Measurements from ENCODE around the gene LINGO3. TPM values are rescaled to one million over a fixed set of nuclear protein-coding genes. Genes with fewer than 3 reads are reported as not detected.

Gene LINGO3
- total and polyA plus RNA-seq, 2 donors (not counting 1 experiment from before 2014, with no cell fraction given): 1.1 to 3.9 TPM

DNA sequence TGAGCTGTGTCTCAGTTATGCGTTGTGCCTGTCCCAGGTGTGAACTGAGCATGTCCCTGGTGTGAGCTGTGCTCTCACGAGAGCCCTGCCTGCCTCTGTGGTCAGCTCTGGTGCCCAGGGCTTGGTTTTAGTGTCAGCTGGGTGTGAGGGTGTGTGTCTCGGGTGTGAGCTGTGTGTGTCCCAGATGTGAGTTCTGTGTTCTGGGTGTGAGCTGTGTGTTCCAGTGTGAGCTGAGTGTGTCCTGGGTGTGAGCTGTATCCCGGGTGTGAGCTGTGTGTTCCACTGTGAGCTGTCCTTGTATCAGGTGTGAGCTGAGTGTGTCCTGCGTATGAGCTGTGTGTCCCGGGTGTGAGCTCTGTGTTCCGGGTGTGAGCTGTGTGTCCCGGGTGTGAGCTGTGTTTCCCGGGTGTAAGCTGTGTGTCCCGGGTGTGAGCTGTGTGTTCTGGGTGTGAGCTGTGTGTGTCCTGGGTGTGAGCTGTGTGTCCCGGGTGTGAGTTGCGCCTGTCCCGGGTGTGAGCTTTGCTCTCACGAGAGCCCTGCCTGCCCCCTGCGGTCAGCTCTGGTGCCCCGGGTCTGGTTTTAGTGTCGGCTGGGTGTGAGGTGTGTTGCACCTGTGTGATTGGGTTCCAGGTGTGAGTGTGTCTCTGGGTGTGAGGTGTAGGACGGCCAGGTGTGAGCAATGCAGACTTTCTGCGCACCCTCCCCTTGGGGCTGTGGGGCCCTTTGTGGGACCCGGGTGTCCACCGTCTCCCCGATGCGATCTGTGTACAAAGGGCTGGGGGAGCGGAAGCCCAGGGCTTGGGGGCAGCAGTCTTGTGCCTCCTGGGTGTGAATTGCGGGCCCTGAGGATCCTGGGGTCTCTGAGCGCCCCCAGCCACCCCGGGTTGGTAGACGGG, 18.9 kb downstream of the LINGO3 start:
- H3K27ac ChIP-seq (ENCODE audit: low read length in 2 of 2): peak overlapping the region; percentile 75 to 81
- no peaks in the 10 kb centered on the region for H3K27me3 Mint-ChIP-seq
- WGBS (ENCODE audit: insufficient coverage): 23% methylated on average over 28 of the region's 28 CpGs
- ChIA-PET POLR2A (interaction anchor here (0.5 to 3.4 kb wide), 20 partner anchors 9 to 439 kb away, joined by 3 to 65 read pairs (median 5); partner anchors contain the start of genes LSM7 and SPPL2B), CTCF (interaction anchor here (0.6 to 3.2 kb wide), 22 partner anchors 10 to 329 kb away, joined by 3 to 30 read pairs (median 4); partner anchors contain the start of gene PLEKHJ1)
- peak overlapping the region; percentile 82 for H3K4me2 ChIP-seq (replicated peaks; ENCODE audit: low read depth, low read length, poor library complexity, severe bottlenecking)
- peak overlapping the region; percentile 69 for H3K9ac ChIP-seq (ENCODE audit: low read length)
- no peaks in the 10 kb centered on the region for H3K9me3 Mint-ChIP-seq (ENCODE audit: insufficient read depth)
- peaks cover 38 to 54% of the 10 kb centered on the region in 2 donors for H3K4me1 ChIP-seq (ENCODE audit: control insufficient read depth in 2 of 2, insufficient read depth in 2 of 2, low read length in 2 of 2)
- H3K4me3 Mint-ChIP-seq: peak overlapping the region; percentile 97
- H2AFZ ChIP-seq (ENCODE audit: insufficient read depth, low read depth, low read length, poor library complexity, severe bottlenecking): peak overlapping the region; percentile 21
- peak overlapping the region; percentile 87 for H3K27ac Mint-ChIP-seq
- DNase-seq (peak; percentile 71), ATAC-seq (ENCODE audit: low read depth) (peak; percentile 31)
- TF ChIP-seq CTCF (IDR thresholded peaks at IDR 0.05) (no peak), EZH2 (IDR thresholded peaks at IDR 0.05; ENCODE audit: borderline replicate concordance, insufficient read depth, low read depth, low read length, poor library complexity, severe bottlenecking) (no peak)
- H3K9me3 ChIP-seq (ENCODE audit: control extremely low read depth in 1 of 3, control insufficient read depth in 2 of 3, insufficient read depth in 1 of 3, low read length in 2 of 3): no peaks in the 10 kb centered on the region
- peaks cover 44% of the 10 kb centered on the region for H3K4me1 Mint-ChIP-seq
- peaks cover 0 to 13% of the 10 kb centered on the region in 2 experiments for H3K36me3 ChIP-seq (replicated peaks in 1 of 2; ENCODE audit: control extremely low read depth in 1 of 2, control insufficient read depth in 1 of 2, extremely low read depth in 1 of 2, insufficient read depth in 2 of 2, low read length in 1 of 2)
- peaks cover 52% of the 10 kb centered on the region for H3K79me2 ChIP-seq (ENCODE audit: control insufficient read depth, insufficient read depth, low read length)
- H4K20me1 ChIP-seq (ENCODE audit: control insufficient read depth, insufficient read depth, low read length, poor library complexity, severe bottlenecking): peaks cover 33% of the 10 kb centered on the region
- intact Hi-C loops (cut with micrococcal nuclease): loop anchor here (1.0 to 5.0 kb wide), 3 partner anchors 14 to 43 kb away; no protein-coding TSS in a partner anchor
- no peaks in the 10 kb centered on the region for H3K27me3 ChIP-seq (replicated peaks in 1 of 4; ENCODE audit: control extremely low read depth in 1 of 4, control insufficient read depth in 3 of 4, insufficient read depth in 4 of 4, low read length in 3 of 4)
- H3K4me3 ChIP-seq (ENCODE audit: control extremely low read depth in 1 of 5, extremely low read depth in 1 of 5, insufficient read depth in 1 of 5, low read depth in 2 of 5, low read length in 4 of 5): peak overlapping the region in 4 of 5 experiments; percentile 66 to 82 (median 76)
